GM12864 (cell line): ENCODE results near the gene CBLN2.

Experiments used
- DNase-seq: peaks from one replicate; pipeline ENCODE4 v3.0.0-alpha.2; 2011; ENCODE audit warnings: low read depth
- H3K4me3 ChIP-seq: 2 replicates; pipeline ENCODE4 v1.5.1; 2011; ENCODE audit warnings: mild to moderate bottlenecking, low read depth, low read length, control low read depth
- CTCF ChIP-seq: IDR thresholded peaks from 2 replicates; pipeline ENCODE4 v1.5.1; 2011; ENCODE audit warnings: low read depth, mild to moderate bottlenecking, moderate library complexity, low read length, control low read depth, inconsistent platforms; ENCODE audit errors: missing control alignments

CBLN2 gene

GRCh38 chr18:72544092-72544886, at the start of gene CBLN2:
Gene CBLN2 (minus strand): TSS chr18:72544342. CDS start chr18:72542160, 2,182 bp downstream.
- no peak for DNase-seq
- TF ChIP-seq CTCF: peak; percentile 54
- no peak within 1 kb of the TSS for H3K4me3 ChIP-seq

GRCh38 chr18:72588360-72588759, 44.2 kb upstream of the CBLN2 start:
- no peak for TF ChIP-seq CTCF
- no peak overlapping the region for H3K4me3 ChIP-seq
- no peak for DNase-seq

- H3K4me3 ChIP-seq: no peak overlapping the region
- DNase-seq: no peak
- no peak for TF ChIP-seq CTCF
Observed at GRCh38 chr18:72584787-72585186, 40.6 kb upstream of the CBLN2 start.

- no peak for TF ChIP-seq CTCF
- no peak for DNase-seq
Observed at GRCh38 chr18:72581976-72582375, 37.8 kb upstream of the CBLN2 start.

GRCh38 chr18:72572896-72573295, 28.8 kb upstream of the CBLN2 start:
- TF ChIP-seq CTCF: no peak

More at GRCh38 chr18:72581976-72582375, 37.8 kb upstream of the CBLN2 start:
- no peak overlapping the region for H3K4me3 ChIP-seq

GRCh38 chr18:72566290-72566689, 22.1 kb upstream of the CBLN2 start:
- TF ChIP-seq CTCF: no peak
- no peak overlapping the region for H3K4me3 ChIP-seq
- DNase-seq: no peak

More at GRCh38 chr18:72572896-72573295, 28.8 kb upstream of the CBLN2 start:
- no peak for DNase-seq
- H3K4me3 ChIP-seq: no peak overlapping the region

- no peak for DNase-seq
- H3K4me3 ChIP-seq: no peak overlapping the region
- TF ChIP-seq CTCF: no peak
Observed at GRCh38 chr18:72555968-72556367, 11.8 kb upstream of the CBLN2 start.
